ENCODE measurements around the gene FAM3A. TPM values are rescaled to one million over a fixed set of nuclear protein-coding genes. Genes with fewer than 3 reads are reported as not detected.

FAM3A gene
- total and polyA plus RNA-seq, 8 donors = 27.1 to 45.3 (median 34.8) TPM

DNA sequence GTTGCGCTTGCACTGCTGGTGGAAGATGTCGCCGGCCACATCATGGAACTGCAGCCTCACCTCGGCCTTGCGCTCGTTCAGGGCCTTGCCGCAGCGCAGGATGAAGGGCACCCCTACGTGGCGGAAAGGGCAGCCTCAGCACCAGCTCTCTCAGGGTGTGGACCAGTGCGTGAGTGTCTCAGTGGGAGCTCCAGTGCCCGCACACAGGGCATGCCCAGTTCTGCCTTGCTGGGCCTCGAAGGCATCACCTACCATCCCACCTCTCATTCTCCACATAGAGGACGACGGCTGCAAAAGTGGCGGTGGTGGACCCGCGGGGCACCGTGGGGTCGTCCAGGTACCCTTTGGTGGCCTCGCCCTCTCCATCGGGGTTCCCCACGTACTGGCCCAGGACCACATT lies 16.7 kb upstream of the FAM3A start:
- TF ChIP-seq, protein P1, sequence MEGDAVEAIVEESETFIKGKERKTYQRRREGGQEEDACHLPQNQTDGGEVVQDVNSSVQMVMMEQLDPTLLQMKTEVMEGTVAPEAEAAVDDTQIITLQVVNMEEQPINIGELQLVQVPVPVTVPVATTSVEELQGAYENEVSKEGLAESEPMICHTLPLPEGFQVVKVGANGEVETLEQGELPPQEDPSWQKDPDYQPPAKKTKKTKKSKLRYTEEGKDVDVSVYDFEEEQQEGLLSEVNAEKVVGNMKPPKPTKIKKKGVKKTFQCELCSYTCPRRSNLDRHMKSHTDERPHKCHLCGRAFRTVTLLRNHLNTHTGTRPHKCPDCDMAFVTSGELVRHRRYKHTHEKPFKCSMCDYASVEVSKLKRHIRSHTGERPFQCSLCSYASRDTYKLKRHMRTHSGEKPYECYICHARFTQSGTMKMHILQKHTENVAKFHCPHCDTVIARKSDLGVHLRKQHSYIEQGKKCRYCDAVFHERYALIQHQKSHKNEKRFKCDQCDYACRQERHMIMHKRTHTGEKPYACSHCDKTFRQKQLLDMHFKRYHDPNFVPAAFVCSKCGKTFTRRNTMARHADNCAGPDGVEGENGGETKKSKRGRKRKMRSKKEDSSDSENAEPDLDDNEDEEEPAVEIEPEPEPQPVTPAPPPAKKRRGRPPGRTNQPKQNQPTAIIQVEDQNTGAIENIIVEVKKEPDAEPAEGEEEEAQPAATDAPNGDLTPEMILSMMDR (IDR thresholded peaks at IDR 0.05) = no peak
- intact Hi-C loops (cut with DNase I) = no loop called here
- ATAC-seq = no peak

DNA sequence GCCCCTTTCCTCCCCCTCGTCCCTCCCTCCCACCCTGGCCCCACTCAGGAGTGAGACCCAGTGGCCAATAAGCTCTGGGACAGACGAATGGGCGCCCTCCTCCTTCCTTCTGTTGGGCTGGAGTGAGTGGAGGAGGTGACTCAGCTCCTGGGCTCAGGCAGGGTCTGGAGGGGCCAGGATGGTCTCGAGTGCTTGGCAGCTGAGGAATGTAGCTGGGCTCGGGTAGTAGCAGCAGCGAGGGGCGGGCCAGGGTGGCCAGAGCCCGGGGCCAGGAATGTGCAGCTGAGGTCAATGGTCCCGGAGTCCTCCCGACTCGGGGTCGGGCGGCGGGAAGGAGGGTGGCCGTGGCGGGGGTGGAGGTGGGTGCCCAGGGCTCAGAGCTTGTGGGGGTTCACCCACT lies 15.6 kb upstream of the FAM3A start:
- peak; percentile 3 for ATAC-seq
- TF ChIP-seq, protein P1 (IDR thresholded peaks at IDR 0.05) = no peak
- peaks cover 0 to 13% of the 10 kb centered on the region in 2 donors for H3K4me1 ChIP-seq
- no peaks in the 10 kb centered on the region for H3K27me3 ChIP-seq
- H3K27ac ChIP-seq = no peak overlapping the region
- DNase-seq = peak in 1 of 4 donors; percentile 42
- no peaks in the 10 kb centered on the region for H3K9me3 ChIP-seq
- H3K4me3 ChIP-seq = no peak overlapping the region
- H3K36me3 ChIP-seq = peaks cover 0 to 43% of the 10 kb centered on the region in 2 donors
- intact Hi-C loops (cut with DNase I) = no loop called here

More for the DNA sequence above, 16.7 kb upstream of the FAM3A start:
- no peaks in the 10 kb centered on the region for H3K9me3 ChIP-seq
- H3K27me3 ChIP-seq = no peaks in the 10 kb centered on the region
- H3K36me3 ChIP-seq = peaks cover 0 to 43% of the 10 kb centered on the region in 2 donors
- peaks cover 0 to 13% of the 10 kb centered on the region in 2 donors for H3K4me1 ChIP-seq
- no peak overlapping the region for H3K4me3 ChIP-seq
- H3K27ac ChIP-seq = no peak overlapping the region
- no peak for DNase-seq

DNA sequence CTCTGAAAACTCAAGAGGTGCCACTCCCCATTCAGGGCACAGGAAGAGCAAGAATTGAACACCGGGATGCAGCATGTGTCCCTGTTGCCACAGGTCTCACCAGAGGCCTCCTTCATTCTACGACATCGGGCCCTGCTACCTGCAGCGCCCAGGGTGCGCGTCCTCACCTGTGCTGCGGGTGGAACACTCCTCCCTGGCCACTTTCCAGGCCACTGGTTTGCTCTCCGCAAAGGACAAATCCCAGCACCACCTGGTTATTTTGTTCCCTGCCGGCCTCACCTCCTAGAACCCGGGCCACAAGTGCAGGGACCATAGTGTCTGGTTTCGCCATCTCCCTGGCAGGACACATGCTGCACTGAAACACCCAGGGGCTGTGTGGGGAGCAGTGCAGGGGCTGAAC lies 14.3 kb upstream of the FAM3A start:
- no peaks in the 10 kb centered on the region for H3K9me3 ChIP-seq
- no peak overlapping the region for H3K4me3 ChIP-seq
- H3K4me1 ChIP-seq = peaks cover 0 to 12% of the 10 kb centered on the region in 2 donors
- TF ChIP-seq, protein P1 (IDR thresholded peaks at IDR 0.05) = no peak
- intact Hi-C loops (cut with DNase I) = no loop called here
- no peaks in the 10 kb centered on the region for H3K27me3 ChIP-seq
- H3K27ac ChIP-seq = no peak overlapping the region
- no peak for DNase-seq
- H3K36me3 ChIP-seq = peaks cover 0 to 36% of the 10 kb centered on the region in 2 donors
- ATAC-seq = no peak

DNA sequence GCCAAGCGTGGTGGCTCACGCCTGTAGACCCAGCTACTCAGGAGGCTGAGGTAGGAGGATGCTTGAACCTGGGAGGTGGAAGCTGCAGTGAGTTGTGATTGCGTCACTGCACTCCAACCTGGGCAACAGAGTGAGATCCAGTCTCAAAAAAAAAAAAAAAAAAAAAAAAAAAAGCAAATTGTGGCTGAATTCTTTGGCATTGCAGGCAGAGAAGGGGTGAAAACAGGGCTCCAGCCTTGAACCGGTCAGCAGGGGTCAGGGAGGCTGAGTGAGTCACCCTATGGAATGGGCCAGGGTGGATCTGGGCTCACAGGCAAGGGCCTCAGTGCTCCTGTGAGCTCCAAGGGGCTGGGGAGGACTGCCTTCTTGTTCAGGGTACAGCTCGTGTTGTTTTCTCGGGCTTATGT lies 13.2 kb upstream of the FAM3A start:
- TF ChIP-seq, protein P1 (IDR thresholded peaks at IDR 0.05) = no peak
- ATAC-seq (no peak), DNase-seq (no peak)
- H3K27ac ChIP-seq = no peak overlapping the region
- peaks cover 0 to 3% of the 10 kb centered on the region in 2 donors for H3K4me1 ChIP-seq
- intact Hi-C loops (cut with DNase I) = no loop called here
- no peak overlapping the region for H3K4me3 ChIP-seq
- no peaks in the 10 kb centered on the region for H3K9me3 ChIP-seq
- H3K27me3 ChIP-seq = no peaks in the 10 kb centered on the region
- H3K36me3 ChIP-seq = peaks cover 0 to 32% of the 10 kb centered on the region in 2 donors

DNA sequence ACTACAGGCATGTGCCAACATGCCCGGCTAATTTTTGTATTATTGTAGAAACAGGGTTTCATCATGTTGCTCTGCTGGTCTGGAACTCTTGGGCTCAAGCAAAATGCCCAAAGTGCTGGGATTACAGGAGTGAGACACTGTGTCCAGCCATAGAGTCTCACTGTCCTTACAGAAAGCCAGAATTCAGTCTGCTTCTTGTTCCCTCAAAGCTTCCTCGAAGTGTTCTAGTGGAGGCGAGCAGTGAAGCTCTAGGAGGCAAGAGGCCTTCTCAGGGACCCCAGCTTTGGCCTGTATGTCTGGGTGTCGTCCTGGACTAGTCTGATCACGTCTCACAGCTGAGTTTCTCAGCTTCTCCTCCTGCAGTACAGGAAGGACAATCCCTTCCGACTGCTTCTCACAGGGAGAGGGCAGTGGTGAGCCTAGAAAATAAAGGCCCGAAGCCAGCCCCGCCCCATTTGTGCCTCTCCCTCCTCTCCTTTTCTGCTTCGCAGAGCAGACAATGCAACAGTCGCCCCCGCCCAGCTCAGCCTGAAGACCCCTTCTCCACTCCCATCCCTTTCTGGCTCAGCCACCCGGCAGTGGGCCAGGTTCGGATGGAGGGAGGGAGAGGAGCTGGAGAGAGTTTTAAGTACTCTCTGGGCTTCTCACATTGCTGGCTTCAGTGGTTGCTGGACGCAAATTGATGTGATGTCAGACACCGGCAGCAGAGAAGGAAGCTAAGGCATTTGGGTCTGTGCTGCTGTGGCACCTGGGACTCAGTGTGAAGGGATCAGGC lies 11.1 kb upstream of the FAM3A start:
- Histone ChIP-seq H3K9me3 (no peaks in the 10 kb centered on the region), H3K27ac (peak overlapping the region; percentile 63 to 81), H3K36me3 (peaks cover 0 to 10% of the 10 kb centered on the region in 2 donors), H3K27me3 (no peaks in the 10 kb centered on the region), H3K4me1 (no peaks in the 10 kb centered on the region), H3K4me3 (no peak overlapping the region)
- DNase-seq (peak; percentile 81 to 91 (median 84)), ATAC-seq (peak; percentile 92)
- intact Hi-C loops (cut with DNase I) = no loop called here
- TF ChIP-seq, protein P1 (IDR thresholded peaks at IDR 0.05) = peak; percentile 35 to 50
